Left colon (tissue), 2 donors: Measurements from ENCODE around the gene SH3YL1. TPM values are rescaled to one million over a fixed set of nuclear protein-coding genes. Genes with fewer than 3 reads are reported as not detected.

ENCODE experiments used
- ATAC-seq: fragments of 200-7000 bp; cut with Tn5 transposase; one replicate; pipeline ENCODE4 v1.9.1; 2020; ENCODE audit warnings: mild to moderate bottlenecking, moderate library complexity
- DNase-seq, 2 donors: peaks; one replicate each; pipeline ENCODE4 v3.0.0-alpha.2; 2020
- intact Hi-C, 2 donors: fragments of 100-400 bp; cut with DNase I in 1 of 2; cut with micrococcal nuclease in 1 of 2; formaldehyde crosslinking; loops; one replicate each; pipeline versions ENCODE4 v1.11.2 to v1.14.0; 2022; cut with DNase I, micrococcal nuclease
- total RNA-seq, 2 donors: library from RNA; stranded (reverse); fragmentation: NEBNext Ultra II Directional; extraction: Animal tissue kit (Norgen Biotek cat#: 25700); gene quantifications; one replicate each; pipeline ENCODE4 v1.2.1, GENCODE V29; 2021
- donor health status: DM: no; HTN: no; CAD: no.
- donor health status: DM: yes; HTN: yes; CAD: no.

SH3YL1 gene
- total RNA-seq, 2 donors from 2014 or later: 79.7 to 122 TPM

- intact Hi-C loops: no loop called here
- DNase-seq: no peak
- ATAC-seq: no peak
Observed at GRCh38 chr2:236993-237539, 26.8 kb downstream of the SH3YL1 start.

GRCh38 chr2:234421-234820, 29.4 kb downstream of the SH3YL1 start:
- ATAC-seq (no peak), DNase-seq (no peak)
- intact Hi-C loops: no loop called here

GRCh38 chr2:233030-233429, 30.8 kb downstream of the SH3YL1 start:
- ATAC-seq: no peak
- no peak for DNase-seq
- intact Hi-C loops: no loop called here

- ATAC-seq: no peak
- intact Hi-C loops: no loop called here
- DNase-seq: no peak
Observed at GRCh38 chr2:231521-232185, 32.2 kb downstream of the SH3YL1 start.

- intact Hi-C loops: no loop called here
- no peak for DNase-seq
- ATAC-seq: no peak
Observed at GRCh38 chr2:228518-229278, 35.1 kb downstream of the SH3YL1 start.

- ATAC-seq (no peak), DNase-seq (no peak)
- intact Hi-C loops: no loop called here
Observed at GRCh38 chr2:228115-228514, 35.7 kb downstream of the SH3YL1 start.

GRCh38 chr2:223971-224760, 39.7 kb downstream of the SH3YL1 start:
- intact Hi-C loops: no loop called here
- DNase-seq: no peak
- no peak for ATAC-seq

GRCh38 chr2:223451-223850, 40.4 kb downstream of the SH3YL1 start:
- intact Hi-C loops: no loop called here
- no peak for DNase-seq
- ATAC-seq: no peak

GRCh38 chr2:216068-216467, 47.8 kb downstream of the SH3YL1 start:
- no peak for ATAC-seq
- intact Hi-C loops: no loop called here
- DNase-seq: no peak

GRCh38 chr2:213932-214693, 49.7 kb downstream of the SH3YL1 start:
- DNase-seq (no peak), ATAC-seq (no peak)
- intact Hi-C loops: no loop called here

GRCh38 chr2:211486-212184, 52.2 kb downstream of the SH3YL1 start:
- DNase-seq (no peak), ATAC-seq (no peak)
- intact Hi-C loops: no loop called here

- DNase-seq: no peak
- ATAC-seq: no peak
- intact Hi-C loops: no loop called here
Observed at GRCh38 chr2:210660-211059, 53.2 kb downstream of the SH3YL1 start.

GRCh38 chr2:209470-209869, 54.4 kb downstream of the SH3YL1 start:
- intact Hi-C loops: no loop called here
- ATAC-seq (no peak), DNase-seq (no peak)

- no peak for ATAC-seq
- intact Hi-C loops: no loop called here
Observed at GRCh38 chr2:208335-208734, 55.5 kb downstream of the SH3YL1 start.

GRCh38 chr2:203984-204383, 59.8 kb downstream of the SH3YL1 start:
- intact Hi-C loops: no loop called here
- ATAC-seq (no peak), DNase-seq (no peak)

More at GRCh38 chr2:208335-208734, 55.5 kb downstream of the SH3YL1 start:
- no peak for DNase-seq

GRCh38 chr2:203401-203800, 60.4 kb downstream of the SH3YL1 start:
- intact Hi-C loops: no loop called here
- ATAC-seq (no peak), DNase-seq (no peak)

- ATAC-seq (no peak), DNase-seq (no peak)
- intact Hi-C loops: no loop called here
Observed at GRCh38 chr2:202945-203344, 60.9 kb downstream of the SH3YL1 start.

- intact Hi-C loops: no loop called here
- no peak for ATAC-seq
- DNase-seq: no peak
Observed at GRCh38 chr2:201648-202433, 62.0 kb downstream of the SH3YL1 start.
